H1 (cell line): ENCODE data around the gene LRRC63. TPM values are rescaled to one million over a fixed set of nuclear protein-coding genes. Genes with fewer than 3 reads are reported as not detected.

Experiments
- CTCF ChIA-PET: fragments of 300-600 bp; sonication (Branson Sonifier 250); formaldehyde crosslinking; loops from one replicate; lab custom pipeline; 2021; ENCODE audit not compliant: partially characterized antibody; lab: Charles Lee
- POLR2A ChIA-PET: fragments of 300-600 bp; sonication (Branson Sonifier 250); formaldehyde crosslinking; loops from one replicate; lab custom pipeline; 2021; ENCODE audit warnings: inconsistent platforms; ENCODE audit not compliant: partially characterized antibody; lab: Charles Lee
- DNase-seq, 2 experiments: peaks; one replicate each; pipeline versions ENCODE4 v3.0.0 to v3.0.0-alpha.2; 2010 to 2022; ENCODE audit warnings: low spot score in 2 of 2, low read depth in 1 of 2, mixed read lengths in 1 of 2
- FAIRE-seq: peaks from 2 replicates; lab custom pipeline; 2011; peaks lifted over from hg19 to GRCh38; lab: Jason Lieb, UNC
- H2AFZ ChIP-seq: 2 replicates; pipeline ENCODE4 v1.8.1; 2012; ENCODE audit warnings: low read length, inconsistent platforms
- H2AK5ac ChIP-seq: 2 replicates; pipeline ENCODE4 v1.6.1; 2013; ENCODE audit warnings: low read depth, low read length
- H2BK120ac ChIP-seq: replicated peaks from 2 replicates; pipeline ENCODE3; 2013; ENCODE audit warnings: low read depth, low read length, inconsistent platforms
- H2BK12ac ChIP-seq: 2 replicates; pipeline ENCODE4 v1.6.1; 2013; ENCODE audit warnings: low read depth, low read length
- H2BK15ac ChIP-seq: 2 replicates; pipeline ENCODE4 v1.6.1; 2013; ENCODE audit warnings: low read length
- H2BK20ac ChIP-seq: 2 replicates; pipeline ENCODE4 v1.6.1; 2013; ENCODE audit warnings: low read length
- H2BK5ac ChIP-seq: 2 replicates; pipeline ENCODE4 v1.6.1; 2013; ENCODE audit warnings: low read depth, low read length
- H3K14ac ChIP-seq: 2 replicates; pipeline ENCODE4 v1.6.1; 2013; ENCODE audit warnings: inconsistent platforms; ENCODE audit not compliant: insufficient read length
- H3K18ac ChIP-seq: 2 replicates; pipeline ENCODE4 v1.6.1; 2013; ENCODE audit warnings: low read length; ENCODE audit errors: extremely low read depth
- H3K23ac ChIP-seq: 2 replicates; pipeline ENCODE4 v1.6.1; 2013; ENCODE audit warnings: inconsistent platforms; ENCODE audit not compliant: insufficient read length
- H3K23me2 ChIP-seq: 2 replicates; pipeline ENCODE4 v1.6.1; 2013; ENCODE audit warnings: low read depth, low read length
- H3K27ac ChIP-seq: 2 replicates; pipeline ENCODE4 v1.6.1; 2011; ENCODE audit warnings: low read depth, low read length, inconsistent platforms
- H3K27me3 ChIP-seq, 4 experiments: replicated peaks in 1 of 4; 1 replicate in 1 of 4; 2 replicates in 3 of 4; pipeline versions ENCODE4 v1.6.1 to v1.8.1; 2011 to 2013; ENCODE audit warnings: low read length in 3 of 4, mild to moderate bottlenecking in 3 of 4, inconsistent platforms in 2 of 4, mixed read lengths in 2 of 4, moderate library complexity in 1 of 4; ENCODE audit not compliant: control insufficient read depth in 3 of 4, insufficient read depth in 3 of 4; ENCODE audit errors: extremely low read depth in 1 of 4
- H3K36me3 ChIP-seq, 4 experiments: 2 replicates each; pipeline versions ENCODE4 v1.6.1 to v1.8.1; 2011 to 2013; ENCODE audit warnings: mild to moderate bottlenecking in 4 of 4, low read length in 3 of 4, moderate library complexity in 2 of 4, control low read depth in 1 of 4, inconsistent platforms in 1 of 4; ENCODE audit not compliant: insufficient read depth in 4 of 4, control insufficient read depth in 2 of 4
- H3K4ac ChIP-seq: replicated peaks from 2 replicates; pipeline ENCODE3; 2013; ENCODE audit warnings: low read length, low read depth, mixed read lengths, inconsistent platforms; ENCODE audit not compliant: insufficient read length
- H3K4me1 ChIP-seq, 4 experiments: replicated peaks in 1 of 4; 1 replicate in 1 of 4; 2 replicates in 3 of 4; pipeline versions ENCODE4 v1.6.1 to v1.8.1; 2011 to 2013; ENCODE audit warnings: low read length in 3 of 4, inconsistent platforms in 2 of 4, mixed read lengths in 1 of 4; ENCODE audit not compliant: insufficient read depth in 4 of 4, control insufficient read depth in 3 of 4
- H3K4me2 ChIP-seq, 2 experiments: 2 replicates each; pipeline versions ENCODE4 v1.6.1 to v1.8.1; 2011 to 2013; ENCODE audit warnings: low read depth in 2 of 2, low read length in 2 of 2, control low read depth in 1 of 2, inconsistent platforms in 1 of 2, mild to moderate bottlenecking in 1 of 2; ENCODE audit not compliant: insufficient read depth in 1 of 2
- H3K4me3 ChIP-seq, 4 experiments: fragments of 200-600, 300-600 bp in 1 of 4; sonication (generic), shearing (Covaris generic), sonication (Bioruptor Twin) in 1 of 4; 2 replicates each; pipeline versions ENCODE4 v1.5.1 to v1.8.1; 2011 to 2016; ENCODE audit warnings: low read length in 4 of 4, low read depth in 3 of 4, control low read depth in 2 of 4, inconsistent platforms in 2 of 4, mild to moderate bottlenecking in 2 of 4, mixed read lengths in 1 of 4, moderate library complexity in 1 of 4; ENCODE audit not compliant: insufficient read depth in 2 of 4; ENCODE audit errors: extremely low read depth in 1 of 4
- H3K56ac ChIP-seq: replicated peaks from 2 replicates; pipeline ENCODE3; 2013; ENCODE audit warnings: low read depth, mild to moderate bottlenecking, mixed read lengths, low read length, inconsistent platforms; ENCODE audit not compliant: insufficient read length
- H3K79me1 ChIP-seq: 2 replicates; pipeline ENCODE4 v1.6.1; 2013; ENCODE audit warnings: low read depth, low read length, control low read depth
- H3K79me2 ChIP-seq, 2 experiments: 2 replicates each; pipeline versions ENCODE4 v1.6.1 to v1.8.1; 2012 to 2013; ENCODE audit warnings: low read length in 2 of 2, mild to moderate bottlenecking in 2 of 2, inconsistent platforms in 1 of 2; ENCODE audit not compliant: insufficient read depth in 2 of 2, control insufficient read depth in 1 of 2
- H3K9ac ChIP-seq, 4 experiments: replicated peaks in 1 of 4; 1 replicate in 1 of 4; 2 replicates in 3 of 4; pipeline versions ENCODE4 v1.6.1 to v1.8.1; 2011 to 2013; ENCODE audit warnings: low read depth in 3 of 4, low read length in 3 of 4, control low read depth in 2 of 4, mild to moderate bottlenecking in 2 of 4, moderate library complexity in 2 of 4, inconsistent platforms in 1 of 4; ENCODE audit errors: extremely low read depth in 1 of 4
- H3K9me3 ChIP-seq, 2 experiments: 2 replicates each; pipeline versions ENCODE4 v1.6.1 to v1.8.1; 2012 to 2013; ENCODE audit warnings: mild to moderate bottlenecking in 2 of 2, moderate library complexity in 2 of 2, control low read depth in 1 of 2, inconsistent platforms in 1 of 2, low read depth in 1 of 2, low read length in 1 of 2, mixed read lengths in 1 of 2; ENCODE audit not compliant: insufficient read depth in 2 of 2
- H4K20me1 ChIP-seq, 2 experiments: replicated peaks in 1 of 2; 2 replicates each; pipeline versions ENCODE3 to v1.8.1; 2011 to 2013; ENCODE audit warnings: inconsistent platforms in 2 of 2, low read length in 2 of 2, mild to moderate bottlenecking in 1 of 2; ENCODE audit not compliant: insufficient read depth in 2 of 2, control insufficient read depth in 1 of 2
- H4K5ac ChIP-seq: 2 replicates; pipeline ENCODE4 v1.6.1; 2013; ENCODE audit warnings: low read length, low read depth, mixed read lengths, inconsistent platforms; ENCODE audit not compliant: insufficient read length
- H4K8ac ChIP-seq: 2 replicates; pipeline ENCODE4 v1.8.0; 2013; ENCODE audit warnings: mild to moderate bottlenecking, moderate library complexity, low read length, inconsistent platforms; ENCODE audit not compliant: insufficient read depth; ENCODE audit errors: extremely low read depth
- H4K91ac ChIP-seq: replicated peaks from 2 replicates; pipeline ENCODE3; 2013; ENCODE audit warnings: low read length, mixed read lengths, inconsistent platforms; ENCODE audit not compliant: insufficient read length
- ASH2L ChIP-seq: fragments of 200-600, 300-600 bp; sonication (generic); IDR thresholded peaks from one replicate; pipeline ENCODE4 v1.7.1; 2017; ENCODE audit warnings: low read length
- BRCA1 ChIP-seq: IDR thresholded peaks from 2 replicates; pipeline ENCODE4 v1.6.1; 2012; ENCODE audit warnings: low read depth, low read length, improper control_type of control experiment
- CTBP2 ChIP-seq: IDR thresholded peaks from 2 replicates; pipeline ENCODE4 v1.7.0; 2011; ENCODE audit warnings: borderline replicate concordance, mild to moderate bottlenecking, moderate library complexity, mixed read lengths, low read length; ENCODE audit not compliant: insufficient read depth, insufficient read length
- E2F6 ChIP-seq: IDR thresholded peaks from 2 replicates; pipeline ENCODE4 v1.6.1; 2012; ENCODE audit warnings: inconsistent platforms
- GABPA ChIP-seq: IDR thresholded peaks from 2 replicates; pipeline ENCODE4 v1.6.1; 2011; ENCODE audit warnings: mild to moderate bottlenecking, low read length, moderate library complexity, borderline replicate concordance; ENCODE audit not compliant: insufficient read depth
- NRF1 ChIP-seq: IDR thresholded peaks from 2 replicates; pipeline ENCODE4 v1.6.1; 2011; ENCODE audit warnings: mild to moderate bottlenecking, low read depth, low read length, improper control_type of control experiment
- POLR2A ChIP-seq, 2 experiments: IDR thresholded peaks; 1 replicate in 1 of 2; 2 replicates in 1 of 2; pipeline ENCODE4 v1.6.1; 2011; ENCODE audit warnings: low read depth in 2 of 2, low read length in 2 of 2, mild to moderate bottlenecking in 2 of 2; ENCODE audit errors: control extremely low read depth in 1 of 2
- RXRA ChIP-seq: IDR thresholded peaks from 2 replicates; pipeline ENCODE4 v1.6.1; 2011; ENCODE audit warnings: low read depth, mild to moderate bottlenecking, low read length, moderate library complexity; ENCODE audit not compliant: insufficient read depth
- TAF1 ChIP-seq: IDR thresholded peaks from 2 replicates; pipeline ENCODE4 v1.6.1; 2011; ENCODE audit warnings: mild to moderate bottlenecking, low read depth, low read length
- TCF12 ChIP-seq: IDR thresholded peaks from 2 replicates; pipeline ENCODE4 v1.6.1; 2011; ENCODE audit warnings: low read depth, mild to moderate bottlenecking, low read length
- USF2 ChIP-seq: IDR thresholded peaks from 2 replicates; pipeline ENCODE4 v1.6.1; 2011; ENCODE audit warnings: low read length, improper control_type of control experiment
- ZNF274 ChIP-seq: IDR thresholded peaks from 2 replicates; pipeline ENCODE4 v1.7.0; 2012; ENCODE audit warnings: low read length, borderline replicate concordance; ENCODE audit errors: extremely low read depth
- WGBS, 2 experiments: shearing (Covaris generic) in 1 of 2; methylation state at CpG; one replicate each; pipeline versions ENCODE4 v1.1.6 to v1.1.7; 2013 to 2015; ENCODE audit warnings: low lambda C conversion rate in 2 of 2, mixed read lengths in 2 of 2, inconsistent platforms in 1 of 2, low coverage in 1 of 2, missing lambda C conversion rate in 1 of 2; ENCODE audit not compliant: insufficient replicate concordance in 2 of 2, insufficient coverage in 1 of 2, insufficient read length in 1 of 2; ENCODE audit errors: extremely low coverage in 1 of 2, missing lambda C conversion rate in 1 of 2; 5-methylcytosine and 5-hydroxymethylcytosine counted together
- polyA plus RNA-seq, 7 experiments: library from polyadenylated mRNA; depleted of rRNA in 3 of 7; stranded (reverse) in 5 of 7; unstranded in 2 of 7; fragments of >200 nt in 5 of 7; fragments of 200-250 nt in 2 of 7; gene quantifications; 1 replicate in 5 of 7; 2 replicates in 1 of 7; 4 replicates in 1 of 7; pipeline versions ENCODE4 v1.2.1 to v1.2.3, GENCODE V29; 2011 to 2013; ENCODE audit warnings: missing spikeins in 2 of 7, mixed read lengths in 2 of 7
- total RNA-seq: library from RNA; stranded (reverse); fragmentation: NEBNext Ultra II Directional; extraction: Animal tissue kit (Norgen Biotek cat#: 25700); gene quantifications from 2 replicates; pipeline ENCODE4 v1.2.1, GENCODE V29; 2021

LRRC63 gene
- total and polyA plus RNA-seq, 2 of the 8 experiments (the other 6 are each of a cell fraction or from before 2014, with no cell fraction given), result not detected

- no peaks in the 10 kb centered on the region for H4K20me1 ChIP-seq
- H2BK120ac ChIP-seq, result no peak overlapping the region
- H3K4me2 ChIP-seq, result no peak overlapping the region
- H3K4me1 ChIP-seq, result no peaks in the 10 kb centered on the region
- H3K14ac ChIP-seq, result no peak overlapping the region
- H4K91ac ChIP-seq, result no peak overlapping the region
- CTCF ChIA-PET, result interaction anchor here (0.7 kb wide), 1 partner anchor 16 kb away, joined by 3 read pairs; no protein-coding TSS in a partner anchor
- no peak overlapping the region for H2BK12ac ChIP-seq
- H2AFZ ChIP-seq, result no peak overlapping the region
- H3K23ac ChIP-seq, result no peak overlapping the region
- no peak overlapping the region for H3K4me3 ChIP-seq
- H3K56ac ChIP-seq, result no peak overlapping the region
- POLR2A ChIA-PET, result no interaction called here
- H2BK20ac ChIP-seq, result no peak overlapping the region
- no peak overlapping the region for H3K18ac ChIP-seq
- no peaks in the 10 kb centered on the region for H3K79me1 ChIP-seq
- no peaks in the 10 kb centered on the region for H3K27me3 ChIP-seq
- 93% methylated on average over 3 of the region's 3 CpGs; no CpG with 5 or more reads in 1 of the 2 experiments for WGBS, 2 experiments
- H3K36me3 ChIP-seq, result no peaks in the 10 kb centered on the region
- H3K9me3 ChIP-seq, result no peaks in the 10 kb centered on the region
- H2AK5ac ChIP-seq, result no peak overlapping the region
- FAIRE-seq (no peak), DNase-seq (no peak)
- H3K23me2 ChIP-seq, result no peaks in the 10 kb centered on the region; the same call in 1 of the 2 replicates
- no peaks in the 10 kb centered on the region for H3K79me2 ChIP-seq
- no peak overlapping the region for H2BK15ac ChIP-seq
- no peak overlapping the region for H3K4ac ChIP-seq
- no peak overlapping the region for H3K27ac ChIP-seq
- H4K5ac ChIP-seq, result no peak overlapping the region
- no peak overlapping the region for H3K9ac ChIP-seq
- H2BK5ac ChIP-seq, result no peak overlapping the region
- H4K8ac ChIP-seq, result no peak overlapping the region
- TF ChIP-seq NRF1, result no peak
- TF ChIP-seq TAF1, result no peak
- TF ChIP-seq CTBP2, result no peak
- no peak for TF ChIP-seq BRCA1
- no peak for TF ChIP-seq POLR2A (IDR thresholded peaks at IDR 0.05; ENCODE audit: control extremely low read depth in 1 of 2, low read depth in 2 of 2, low read length in 2 of 2)
- TF ChIP-seq ZNF274, result no peak
- TF ChIP-seq TCF12, result no peak
- no peak for TF ChIP-seq USF2
- no peak for TF ChIP-seq E2F6
- no peak for TF ChIP-seq ASH2L
- TF ChIP-seq RXRA, result no peak
- no peak for TF ChIP-seq GABPA
Measured at GRCh38 chr13:46198696-46199193, 13.0 kb upstream of the LRRC63 start.
